Measurements from ENCODE around the gene KIF26A. TPM values are rescaled to one million over a fixed set of nuclear protein-coding genes. Genes with fewer than 3 reads are reported as not detected.

KIF26A gene
- total RNA-seq, 1 donor = under 0.01 TPM

DNA sequence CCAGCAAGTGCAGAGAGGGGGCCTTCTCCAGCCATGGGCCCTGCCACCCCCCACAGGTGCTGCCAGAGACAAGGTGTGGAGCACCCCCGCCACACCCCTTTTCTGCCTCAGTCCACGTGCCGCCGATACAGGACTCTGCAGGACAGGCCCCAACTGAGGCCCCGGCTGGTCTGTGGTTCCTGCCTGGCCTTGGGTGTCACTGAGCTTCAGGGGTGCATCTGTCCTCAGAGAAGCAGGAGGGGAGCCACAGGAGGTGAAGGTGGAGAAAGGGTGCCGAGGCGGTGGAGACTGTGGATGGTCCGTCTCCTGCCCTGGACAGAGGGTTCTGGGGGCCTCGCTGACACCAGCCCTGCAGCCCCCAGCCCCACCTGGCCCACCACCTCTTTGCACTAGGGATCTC lies 63.1 kb downstream of the KIF26A start:
- DNase-seq (ENCODE audit: low read depth) = no peak
- TF ChIP-seq, protein P1, sequence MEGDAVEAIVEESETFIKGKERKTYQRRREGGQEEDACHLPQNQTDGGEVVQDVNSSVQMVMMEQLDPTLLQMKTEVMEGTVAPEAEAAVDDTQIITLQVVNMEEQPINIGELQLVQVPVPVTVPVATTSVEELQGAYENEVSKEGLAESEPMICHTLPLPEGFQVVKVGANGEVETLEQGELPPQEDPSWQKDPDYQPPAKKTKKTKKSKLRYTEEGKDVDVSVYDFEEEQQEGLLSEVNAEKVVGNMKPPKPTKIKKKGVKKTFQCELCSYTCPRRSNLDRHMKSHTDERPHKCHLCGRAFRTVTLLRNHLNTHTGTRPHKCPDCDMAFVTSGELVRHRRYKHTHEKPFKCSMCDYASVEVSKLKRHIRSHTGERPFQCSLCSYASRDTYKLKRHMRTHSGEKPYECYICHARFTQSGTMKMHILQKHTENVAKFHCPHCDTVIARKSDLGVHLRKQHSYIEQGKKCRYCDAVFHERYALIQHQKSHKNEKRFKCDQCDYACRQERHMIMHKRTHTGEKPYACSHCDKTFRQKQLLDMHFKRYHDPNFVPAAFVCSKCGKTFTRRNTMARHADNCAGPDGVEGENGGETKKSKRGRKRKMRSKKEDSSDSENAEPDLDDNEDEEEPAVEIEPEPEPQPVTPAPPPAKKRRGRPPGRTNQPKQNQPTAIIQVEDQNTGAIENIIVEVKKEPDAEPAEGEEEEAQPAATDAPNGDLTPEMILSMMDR (IDR thresholded peaks at IDR 0.05; ENCODE audit: insufficient read depth, low read length) = no peak
- H3K4me3 ChIP-seq (ENCODE audit: low read depth, low read length) = no peak overlapping the region

DNA sequence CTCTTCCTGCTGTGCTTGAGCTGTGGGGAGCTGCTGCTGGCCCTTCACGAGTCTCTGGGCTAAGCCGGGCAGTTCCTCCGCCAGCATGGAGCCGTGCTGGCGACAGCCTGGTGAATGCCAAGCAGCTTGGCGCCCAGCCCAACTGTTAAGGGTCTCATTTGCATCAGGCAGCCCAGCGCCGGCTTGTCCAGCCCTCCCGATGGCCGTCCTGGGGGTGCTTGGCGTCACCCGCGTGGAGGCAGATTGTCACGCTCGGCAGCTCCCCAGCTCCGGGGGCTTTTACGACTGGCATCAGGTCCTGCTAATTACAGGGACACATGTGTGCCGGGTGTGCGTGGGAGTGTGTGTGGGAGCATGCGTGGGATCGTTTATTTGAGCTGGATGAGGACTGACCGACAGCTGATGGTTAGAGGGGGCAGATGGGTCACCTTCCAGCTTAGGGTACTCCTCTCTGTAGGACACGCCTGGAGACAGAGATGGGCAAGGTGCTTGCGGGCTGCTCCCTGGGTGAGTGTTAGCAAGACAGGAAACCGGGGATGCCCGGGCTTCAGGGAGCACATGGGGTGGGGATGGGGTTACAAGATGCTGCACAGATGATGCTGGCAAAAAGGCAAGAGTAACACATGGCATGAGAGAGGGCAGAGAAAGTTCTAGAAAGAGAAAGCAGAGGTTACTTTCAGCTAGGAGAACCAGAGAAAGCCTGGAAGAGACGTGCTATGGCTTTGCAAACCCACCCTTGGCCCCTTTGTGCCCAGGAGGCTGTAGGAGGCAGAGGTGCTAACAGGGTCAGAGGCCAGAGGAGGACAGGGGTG lies 64.1 kb downstream of the KIF26A start:
- no peak for DNase-seq (ENCODE audit: low read depth)
- no peak overlapping the region for H3K4me3 ChIP-seq (ENCODE audit: low read depth, low read length)
- TF ChIP-seq, protein P1 (IDR thresholded peaks at IDR 0.05; ENCODE audit: insufficient read depth, low read length) = no peak

DNA sequence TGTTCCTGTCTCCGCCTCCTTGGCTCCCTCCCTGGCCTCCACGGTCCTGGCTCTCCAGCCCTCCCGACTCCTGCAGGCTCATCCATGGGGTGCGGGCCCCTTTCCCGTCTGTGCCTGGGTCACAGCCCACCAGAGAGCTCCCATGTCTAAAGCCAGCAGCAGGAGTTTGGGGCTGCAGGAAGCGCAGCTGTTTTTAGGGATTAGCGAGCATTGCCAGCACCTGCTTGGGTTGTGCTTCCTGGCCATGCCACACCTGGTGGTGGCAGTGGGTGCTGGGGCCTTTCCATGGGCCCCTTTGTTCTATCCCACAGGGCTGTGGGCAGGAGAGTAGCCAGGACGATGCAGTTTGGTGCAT lies 64.7 kb downstream of the KIF26A start:
- DNase-seq (ENCODE audit: low read depth) = no peak
- TF ChIP-seq, protein P1 (IDR thresholded peaks at IDR 0.05; ENCODE audit: insufficient read depth, low read length) = no peak
- no peak overlapping the region for H3K4me3 ChIP-seq (ENCODE audit: low read depth, low read length)

DNA sequence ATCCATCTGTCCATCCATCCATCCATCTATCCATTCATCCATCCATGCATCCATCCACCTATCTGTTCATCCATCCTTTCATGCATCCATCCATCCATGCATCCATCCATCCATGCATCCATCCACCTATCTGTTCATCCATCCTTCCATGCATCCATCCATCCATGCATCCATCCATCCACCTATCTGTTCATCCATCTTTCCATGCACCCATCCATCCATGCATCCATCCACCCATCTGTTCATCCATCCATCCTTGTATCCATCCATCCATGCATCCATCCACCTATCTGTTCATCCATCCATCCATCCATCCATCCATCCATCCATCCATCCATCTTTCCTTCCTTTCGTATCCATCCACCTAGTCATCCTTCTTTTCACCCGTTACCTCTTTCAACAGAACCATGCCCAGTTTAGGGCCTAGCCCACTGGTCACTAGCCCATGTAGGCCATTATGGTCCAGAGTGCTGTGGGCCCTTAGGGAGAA lies 66.3 kb downstream of the KIF26A start:
- DNase-seq (ENCODE audit: low read depth) = no peak
- TF ChIP-seq, protein P1 (IDR thresholded peaks at IDR 0.05; ENCODE audit: insufficient read depth, low read length) = no peak

DNA sequence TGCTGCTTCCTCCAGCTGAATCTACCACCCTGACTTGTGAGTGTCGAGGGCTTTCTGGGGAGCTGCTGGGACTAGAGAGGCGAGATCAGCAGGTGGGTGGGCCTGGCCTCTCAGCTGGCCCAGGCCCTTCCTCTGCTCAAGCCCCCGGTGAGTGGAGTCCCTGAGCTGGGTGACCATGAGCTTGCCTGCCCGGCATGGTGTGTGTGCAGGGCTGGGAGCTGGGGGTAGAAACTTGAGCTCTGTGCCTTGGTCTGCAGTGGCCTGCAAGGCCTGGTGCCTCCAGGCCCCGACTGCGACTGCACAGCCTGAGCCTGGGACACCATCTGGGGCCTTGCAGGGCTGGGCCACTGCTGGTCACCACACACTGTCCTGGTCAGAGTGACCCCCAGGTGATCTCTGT lies 67.4 kb downstream of the KIF26A start:
- no peak overlapping the region for H3K4me3 ChIP-seq (ENCODE audit: low read depth, low read length)
- TF ChIP-seq, protein P1 (IDR thresholded peaks at IDR 0.05; ENCODE audit: insufficient read depth, low read length) = no peak
- DNase-seq (ENCODE audit: low read depth) = no peak

More for the DNA sequence above, 66.3 kb downstream of the KIF26A start:
- no peak overlapping the region for H3K4me3 ChIP-seq (ENCODE audit: low read depth, low read length)

DNA sequence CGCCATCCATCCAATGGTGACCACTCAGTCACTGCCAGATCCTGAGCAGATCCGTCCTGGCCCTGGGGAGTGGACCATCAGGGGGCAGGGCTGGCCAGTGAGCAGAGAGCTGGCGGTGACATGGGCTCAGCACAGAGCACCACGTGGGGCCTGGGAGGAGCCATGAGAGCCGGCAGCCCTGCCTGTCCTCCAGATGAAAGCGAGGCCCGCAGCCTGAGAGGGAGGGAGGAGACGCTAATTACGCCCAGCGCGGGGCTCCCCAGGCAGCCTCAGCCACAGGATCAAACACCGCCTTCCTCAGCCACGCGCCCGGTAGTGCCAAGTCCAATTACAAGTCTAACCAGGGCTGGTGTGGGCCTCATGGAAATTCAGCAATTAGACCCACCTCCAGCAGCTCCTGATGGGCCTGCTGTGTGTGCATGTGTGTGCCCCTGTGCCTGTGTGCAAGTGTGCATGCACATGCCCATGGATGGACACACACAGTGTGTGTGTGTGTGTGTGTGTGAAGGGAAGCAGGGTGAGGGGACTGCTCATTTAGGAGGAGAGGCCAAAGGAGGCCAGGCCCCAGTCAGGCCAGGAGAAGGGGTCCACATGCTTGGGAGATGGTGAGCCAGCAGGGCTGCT lies 68.0 kb downstream of the KIF26A start:
- DNase-seq (ENCODE audit: low read depth) = no peak
- TF ChIP-seq, protein P1 (IDR thresholded peaks at IDR 0.05; ENCODE audit: insufficient read depth, low read length) = no peak
- no peak overlapping the region for H3K4me3 ChIP-seq (ENCODE audit: low read depth, low read length)
